Right atrium auricular region (tissue), 2 donors: Measurements from ENCODE around the gene KCNMB2. TPM values are rescaled to one million over a fixed set of nuclear protein-coding genes. Genes with fewer than 3 reads are reported as not detected.
"Not testable (repeated sequence)": the region's sequence is repeated elsewhere in the genome, so short reads cannot be mapped to it uniquely, and the experiment has no call there.

Experiments
- DNase-seq: peaks from one replicate; pipeline ENCODE4 v3.0.0-alpha.2; 2019; ENCODE audit warnings: low spot score
- H3K27ac ChIP-seq, 2 donors: fragments of 200-600 bp; sonication (generic); 1 replicate in 1 of 2; 2 replicates in 1 of 2; pipeline ENCODE4 v1.5.1; 2016 to 2019
- H3K27me3 ChIP-seq, 2 donors: fragments of 200-600 bp; sonication (generic); one replicate each; pipeline versions ENCODE4 v1.5.1 to v1.6.0; 2017 to 2019
- H3K36me3 ChIP-seq: fragments of 200-600 bp; sonication (generic); one replicate; pipeline ENCODE4 v1.5.1; 2016
- H3K4me1 ChIP-seq, 2 donors: fragments of 200-600 bp; sonication (generic); one replicate each; pipeline versions ENCODE4 v1.5.1 to v1.6.0; 2017 to 2019
- H3K4me3 ChIP-seq, 2 donors: fragments of 200-600 bp; sonication (generic); 1 replicate in 1 of 2; 2 replicates in 1 of 2; pipeline ENCODE4 v1.5.1; 2017 to 2019; ENCODE audit warnings: mild to moderate bottlenecking in 1 of 2, moderate library complexity in 1 of 2
- H3K9me3 ChIP-seq, 2 donors: fragments of 200-600 bp; sonication (generic); one replicate each; pipeline ENCODE4 v1.5.1; 2019
- CTCF ChIP-seq, 2 donors: fragments of 200-600 bp; sonication (generic); IDR thresholded peaks; one replicate each; pipeline ENCODE4 v1.5.1; 2019; ENCODE audit warnings: antibody characterized with exemption in 2 of 2
- total RNA-seq, 2 donors: library from RNA; depleted of rRNA; stranded (reverse); fragments of >200 nt; gene quantifications; one replicate each; pipeline ENCODE4 v1.1.0, GENCODE V29; 2016

KCNMB2 gene
- total RNA-seq, 2 donors from 2014 or later, result 2.8 to 18.2 TPM

- no peak overlapping the region for H3K4me3 ChIP-seq
- H3K27me3 ChIP-seq, result no peaks in the 10 kb centered on the region
- no peaks in the 10 kb centered on the region for H3K36me3 ChIP-seq
- peaks cover 0 to 26% of the 10 kb centered on the region in 2 donors for H3K4me1 ChIP-seq
- no peak overlapping the region for H3K27ac ChIP-seq
- DNase-seq, result no peak
- no peak for TF ChIP-seq CTCF (IDR thresholded peaks at IDR 0.05)
- H3K9me3 ChIP-seq, result no peaks in the 10 kb centered on the region
These were observed 314.4 kb downstream of the KCNMB2 start for GRCh38 chr3:178850450-178851190.

- H3K36me3 ChIP-seq, result no peaks in the 10 kb centered on the region
- TF ChIP-seq CTCF (IDR thresholded peaks at IDR 0.05), result no peak
- DNase-seq, result no peak
- H3K4me1 ChIP-seq, result peaks cover 0 to 26% of the 10 kb centered on the region in 2 donors
- no peak overlapping the region for H3K27ac ChIP-seq
- no peaks in the 10 kb centered on the region for H3K9me3 ChIP-seq
- no peak overlapping the region for H3K4me3 ChIP-seq
- no peaks in the 10 kb centered on the region for H3K27me3 ChIP-seq
These were observed 315.3 kb downstream of the KCNMB2 start for GRCh38 chr3:178851564-178851963.

- no peaks in the 10 kb centered on the region for H3K9me3 ChIP-seq
- H3K27ac ChIP-seq, result no peak overlapping the region
- H3K4me1 ChIP-seq, result no peaks in the 10 kb centered on the region
- H3K4me3 ChIP-seq, result no peak overlapping the region
- no peaks in the 10 kb centered on the region for H3K36me3 ChIP-seq
- no peak for TF ChIP-seq CTCF (IDR thresholded peaks at IDR 0.05)
- no peak for DNase-seq
- no peaks in the 10 kb centered on the region for H3K27me3 ChIP-seq
These were observed 320.6 kb downstream of the KCNMB2 start for GRCh38 chr3:178856804-178857203.

- H3K36me3 ChIP-seq, result no peaks in the 10 kb centered on the region
- TF ChIP-seq CTCF (IDR thresholded peaks at IDR 0.05), result no peak
- no peak overlapping the region for H3K4me3 ChIP-seq
- DNase-seq, result no peak
- no peaks in the 10 kb centered on the region for H3K9me3 ChIP-seq
- no peak overlapping the region for H3K27ac ChIP-seq
- no peaks in the 10 kb centered on the region for H3K4me1 ChIP-seq
- H3K27me3 ChIP-seq, result no peaks in the 10 kb centered on the region
These were observed 323.1 kb downstream of the KCNMB2 start for GRCh38 chr3:178859386-178859785.

GRCh38 chr3:178859900-178860436 is 323.7 kb downstream of the KCNMB2 start:
- H3K27me3 ChIP-seq, DNase-seq, H3K36me3 ChIP-seq, H3K9me3 ChIP-seq, H3K27ac ChIP-seq, H3K4me1 ChIP-seq, H3K4me3 ChIP-seq: not testable (repeated sequence)

- H3K27ac ChIP-seq, result peak overlapping the region in 1 of 2 donors; percentile 35
- H3K36me3 ChIP-seq, result no peaks in the 10 kb centered on the region
- no peaks in the 10 kb centered on the region for H3K27me3 ChIP-seq
- no peak for DNase-seq
- H3K4me3 ChIP-seq, result no peak overlapping the region
- no peak for TF ChIP-seq CTCF (IDR thresholded peaks at IDR 0.05)
- peaks cover 0 to 8% of the 10 kb centered on the region in 2 donors for H3K4me1 ChIP-seq
- H3K9me3 ChIP-seq, result no peaks in the 10 kb centered on the region
These were observed 332.4 kb downstream of the KCNMB2 start for GRCh38 chr3:178868681-178869080.
